Chondrocyte (in vitro differentiated cells): Measurements from ENCODE around the gene MACROD2. TPM values are rescaled to one million over a fixed set of nuclear protein-coding genes. Genes with fewer than 3 reads are reported as not detected.

Experiments
- DNase-seq: peaks from one replicate; pipeline ENCODE4 v3.0.0; 2021; ENCODE audit warnings: mixed read lengths, low spot score
- H3K27ac Mint-ChIP-seq: one replicate; pipeline ENCODE4 v1.8.0; 2021; ENCODE audit warnings: mild to moderate bottlenecking, moderate library complexity, mixed read lengths; ENCODE audit not compliant: unreplicated experiment
- H3K27me3 Mint-ChIP-seq: 2 replicates; pipeline ENCODE4 v1.8.0; 2021; ENCODE audit warnings: low read depth, mixed read lengths
- H3K36me3 Mint-ChIP-seq: 2 replicates; pipeline ENCODE4 v1.8.0; 2021; ENCODE audit warnings: low read depth, mixed read lengths
- H3K4me1 Mint-ChIP-seq: 2 replicates; pipeline ENCODE4 v1.8.0; 2021; ENCODE audit warnings: low read depth, mild to moderate bottlenecking, mixed read lengths
- H3K4me3 Mint-ChIP-seq: one replicate; pipeline ENCODE4 v1.8.0; 2021; ENCODE audit warnings: mild to moderate bottlenecking, moderate library complexity, mixed read lengths; ENCODE audit not compliant: unreplicated experiment
- H3K9me3 Mint-ChIP-seq: 2 replicates; pipeline ENCODE4 v1.8.0; 2021; ENCODE audit warnings: low read depth, mixed read lengths
- CTCF ChIP-seq: fragments of 200-600 bp; sonication (generic); IDR thresholded peaks from 2 replicates; pipeline ENCODE4 v1.5.0; 2021; ENCODE audit warnings: antibody characterized with exemption, mild to moderate bottlenecking, moderate library complexity
- total RNA-seq: library from RNA; stranded (reverse); gene quantifications from 3 replicates; pipeline ENCODE4 v1.2.1, GENCODE V29; 2021

The MACROD2 gene
- total RNA-seq, 1 donor from 2014 or later = 3.2 TPM

- H3K4me3 Mint-ChIP-seq = no peak overlapping the region
Measured at GRCh38 chr20:14597206-14597715, 601.9 kb downstream of the MACROD2 start.

GRCh38 chr20:14599613-14600012, 604.3 kb downstream of the MACROD2 start:
- no peak overlapping the region for H3K4me3 Mint-ChIP-seq
- no peak overlapping the region for H3K27ac Mint-ChIP-seq
- H3K27me3 Mint-ChIP-seq = peaks cover 5% of the 10 kb centered on the region
- no peak for DNase-seq
- H3K4me1 Mint-ChIP-seq = no peaks in the 10 kb centered on the region
- no peaks in the 10 kb centered on the region for H3K9me3 Mint-ChIP-seq
- no peaks in the 10 kb centered on the region for H3K36me3 Mint-ChIP-seq
- TF ChIP-seq CTCF = no peak

More at GRCh38 chr20:14597206-14597715, 601.9 kb downstream of the MACROD2 start:
- Mint-ChIP-seq H3K9me3 (no peaks in the 10 kb centered on the region), H3K27ac (no peak overlapping the region), H3K4me1 (no peaks in the 10 kb centered on the region), H3K27me3 (peaks cover 5% of the 10 kb centered on the region), H3K36me3 (no peaks in the 10 kb centered on the region)
- no peak for TF ChIP-seq CTCF
- DNase-seq = no peak

- no peak for DNase-seq
Measured at GRCh38 chr20:14600527-14600926, 605.2 kb downstream of the MACROD2 start.

GRCh38 chr20:14604143-14604542, 608.8 kb downstream of the MACROD2 start:
- Mint-ChIP-seq H3K4me3 (no peak overlapping the region), H3K27ac (no peak overlapping the region), H3K4me1 (no peaks in the 10 kb centered on the region), H3K9me3 (no peaks in the 10 kb centered on the region), H3K36me3 (no peaks in the 10 kb centered on the region), H3K27me3 (peaks cover 5% of the 10 kb centered on the region)
- no peak for TF ChIP-seq CTCF
- DNase-seq = no peak

More at GRCh38 chr20:14600527-14600926, 605.2 kb downstream of the MACROD2 start:
- Mint-ChIP-seq H3K27ac (no peak overlapping the region), H3K4me3 (no peak overlapping the region), H3K27me3 (peaks cover 5% of the 10 kb centered on the region), H3K4me1 (no peaks in the 10 kb centered on the region), H3K36me3 (no peaks in the 10 kb centered on the region), H3K9me3 (no peaks in the 10 kb centered on the region)
- no peak for TF ChIP-seq CTCF

- Mint-ChIP-seq H3K27ac (no peak overlapping the region), H3K9me3 (no peaks in the 10 kb centered on the region), H3K27me3 (no peaks in the 10 kb centered on the region), H3K36me3 (no peaks in the 10 kb centered on the region), H3K4me1 (peaks cover 4% of the 10 kb centered on the region), H3K4me3 (no peak overlapping the region)
- no peak for TF ChIP-seq CTCF
- DNase-seq = no peak
Measured at GRCh38 chr20:14609328-14610221, 614.3 kb downstream of the MACROD2 start.
